Skeletal muscle tissue (tissue), 4 donors: ENCODE data around the gene CCNY. TPM values are rescaled to one million over a fixed set of nuclear protein-coding genes. Genes with fewer than 3 reads are reported as not detected.
A peak's percentile ranks its signal among the peaks of the same experiment; 100 is the strongest.

Experiments
- H3K27ac ChIP-seq: one replicate; pipeline ENCODE4 v1.7.0; 2013; ENCODE audit warnings: mild to moderate bottlenecking, low read depth, low read length, inconsistent platforms
- H3K27me3 ChIP-seq, 3 donors: one replicate each; pipeline ENCODE4 v1.7.0; 2013; ENCODE audit warnings: low read length in 3 of 3; ENCODE audit not compliant: control insufficient read depth in 3 of 3, insufficient read depth in 3 of 3
- H3K36me3 ChIP-seq, 3 donors: one replicate each; pipeline ENCODE4 v1.7.0; 2013; ENCODE audit warnings: low read length in 3 of 3; ENCODE audit not compliant: control insufficient read depth in 3 of 3, insufficient read depth in 3 of 3
- H3K4me1 ChIP-seq, 3 donors: one replicate each; pipeline ENCODE4 v1.7.0; 2013; ENCODE audit warnings: low read length in 3 of 3, mild to moderate bottlenecking in 3 of 3; ENCODE audit not compliant: control insufficient read depth in 3 of 3, insufficient read depth in 3 of 3
- H3K4me3 ChIP-seq, 3 donors: one replicate each; pipeline ENCODE4 v1.7.0; 2013; ENCODE audit warnings: low read length in 3 of 3
- H3K9ac ChIP-seq, 3 donors: one replicate each; pipeline ENCODE4 v1.7.0; 2013; ENCODE audit warnings: low read length in 3 of 3, mild to moderate bottlenecking in 3 of 3, moderate library complexity in 2 of 3, low read depth in 1 of 3
- H3K9me3 ChIP-seq, 3 donors: one replicate each; pipeline ENCODE4 v1.7.0; 2013; ENCODE audit warnings: low read length in 3 of 3; ENCODE audit not compliant: control insufficient read depth in 3 of 3
- total RNA-seq: library from RNA; depleted of rRNA; stranded (reverse); fragments of >200 nt; gene quantifications from one replicate; pipeline ENCODE4 v1.2.3, GENCODE V29; 2014
- donor health status: Osteomylitis.

The CCNY gene
- total RNA-seq, 1 donor from 2014 or later = 45.9 TPM

DNA sequence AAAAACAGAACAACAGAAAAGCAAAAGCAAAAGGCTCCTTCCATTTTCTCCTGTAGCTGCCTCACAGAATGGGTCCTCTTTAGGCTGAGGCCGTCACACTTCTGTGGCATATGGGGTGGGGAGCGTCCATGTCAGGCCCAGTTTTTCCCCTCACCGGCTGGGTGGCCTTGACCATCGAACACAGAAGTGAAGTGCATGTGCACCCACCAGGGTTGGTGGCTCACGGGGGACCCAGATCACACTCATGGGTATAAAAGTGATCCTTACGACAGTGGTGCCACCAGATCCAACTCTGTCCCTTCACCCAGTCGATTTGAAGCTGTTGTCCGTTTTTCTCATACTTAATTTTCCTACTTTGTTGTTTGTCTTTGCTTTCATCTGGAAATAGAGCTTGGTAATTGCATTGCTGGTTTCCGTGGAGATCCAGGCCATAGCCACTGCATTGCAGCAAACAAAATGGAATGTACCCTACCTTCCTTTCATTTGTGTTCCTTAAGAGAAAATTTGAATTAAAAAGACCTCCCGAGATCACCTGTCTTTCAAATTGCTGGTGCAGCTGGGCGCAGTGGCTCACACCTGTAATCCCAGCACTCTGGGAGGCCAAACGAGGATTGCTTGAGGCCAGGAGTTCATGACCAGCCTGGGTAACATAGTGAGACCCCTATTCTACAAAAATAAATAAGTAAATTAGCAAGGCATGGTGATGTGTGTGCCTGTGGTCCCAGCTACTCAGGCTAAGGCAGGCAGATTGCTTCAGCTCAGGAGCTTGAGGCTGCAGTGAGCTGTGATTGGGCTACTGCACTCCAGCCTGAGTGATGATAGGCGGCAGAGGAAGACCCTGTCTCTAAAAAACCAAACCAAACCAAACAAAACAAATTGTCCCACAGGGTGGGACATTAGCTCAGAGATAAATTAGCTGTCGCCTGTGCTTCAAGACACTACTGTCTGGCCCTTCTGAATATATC is 258.1 kb downstream of the CCNY start:
- no peaks in the 10 kb centered on the region for H3K27me3 ChIP-seq
- H3K36me3 ChIP-seq = no peaks in the 10 kb centered on the region
- no peaks in the 10 kb centered on the region for H3K4me1 ChIP-seq
- no peak overlapping the region for H3K27ac ChIP-seq
- peaks cover 0 to 2% (median 0%) of the 10 kb centered on the region in 3 donors for H3K9me3 ChIP-seq
- H3K9ac ChIP-seq = no peak overlapping the region
- H3K4me3 ChIP-seq = no peak overlapping the region

DNA sequence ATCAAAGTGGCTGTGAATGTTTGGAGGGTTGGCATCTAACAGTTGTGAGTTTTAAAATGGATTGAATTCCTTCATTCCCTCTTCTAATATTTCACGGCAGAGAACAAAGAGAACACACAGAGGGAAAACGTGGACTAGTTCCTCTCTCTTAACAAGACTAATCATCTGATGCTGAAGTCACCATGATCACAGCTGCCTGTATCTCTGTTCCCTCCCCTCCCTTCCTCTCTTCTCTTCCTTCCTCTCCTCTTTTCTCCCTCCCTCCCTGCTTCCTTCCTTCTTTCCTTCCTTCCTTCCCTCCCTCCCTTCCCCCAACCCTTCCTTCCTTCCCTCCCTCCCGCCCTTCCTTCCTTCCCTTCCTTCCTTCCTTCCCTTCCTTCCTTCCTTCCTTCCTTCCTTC is 258.8 kb downstream of the CCNY start:
- H3K9ac ChIP-seq = no peak overlapping the region
- H3K9me3 ChIP-seq = peaks cover 0 to 2% (median 0%) of the 10 kb centered on the region in 3 donors
- H3K27me3 ChIP-seq = peaks cover 0 to 3% (median 0%) of the 10 kb centered on the region in 3 donors
- H3K4me1 ChIP-seq = no peaks in the 10 kb centered on the region
- no peaks in the 10 kb centered on the region for H3K36me3 ChIP-seq
- H3K27ac ChIP-seq = no peak overlapping the region
- H3K4me3 ChIP-seq = no peak overlapping the region

DNA sequence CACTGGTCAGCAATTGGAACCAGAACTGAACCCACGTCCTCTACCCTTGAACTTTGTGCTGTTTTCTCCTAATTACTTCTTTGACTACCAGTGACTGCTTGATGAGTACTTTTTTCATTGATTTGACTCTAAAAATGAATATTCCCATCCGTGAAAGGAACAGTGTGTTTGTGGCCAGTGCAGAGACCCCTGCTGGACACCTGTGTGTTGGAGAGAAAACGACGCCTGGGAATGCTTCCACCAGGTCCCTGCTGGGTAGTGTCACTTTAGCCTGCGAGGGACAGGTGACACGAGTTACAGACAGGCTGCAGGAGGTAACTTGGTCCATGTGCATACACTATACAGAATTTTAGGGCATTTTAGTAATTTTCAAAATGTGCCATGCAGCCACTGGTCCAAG is 262.1 kb downstream of the CCNY start:
- Histone ChIP-seq H3K4me1 (no peaks in the 10 kb centered on the region), H3K4me3 (no peak overlapping the region), H3K27ac (no peak overlapping the region), H3K36me3 (no peaks in the 10 kb centered on the region), H3K9me3 (no peaks in the 10 kb centered on the region), H3K9ac (no peak overlapping the region), H3K27me3 (peaks cover 0 to 3% (median 0%) of the 10 kb centered on the region in 3 donors)

DNA sequence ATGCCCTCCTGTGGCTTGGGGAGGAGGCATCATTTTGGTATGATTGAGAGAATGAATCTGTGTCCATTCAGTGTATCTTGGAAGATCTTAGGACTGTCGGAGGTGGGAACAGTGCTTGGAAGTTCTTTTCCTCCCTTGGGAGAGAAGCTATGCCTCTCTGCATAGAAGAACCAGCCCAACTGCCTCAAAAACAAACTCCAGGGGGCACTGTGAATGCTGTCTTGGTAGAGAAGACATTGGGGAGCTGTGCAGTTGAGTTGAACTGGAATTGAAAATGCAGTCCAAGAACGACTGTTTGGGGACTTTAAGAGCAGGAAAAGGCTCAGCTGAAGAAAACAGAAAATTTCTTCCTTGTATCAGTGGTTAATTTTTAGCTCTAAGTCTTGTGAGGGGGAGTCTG is 263.9 kb downstream of the CCNY start:
- no peaks in the 10 kb centered on the region for H3K36me3 ChIP-seq
- H3K27ac ChIP-seq = no peak overlapping the region
- H3K27me3 ChIP-seq = peaks cover 4 to 12% (median 7%) of the 10 kb centered on the region in 3 donors
- H3K9ac ChIP-seq = no peak overlapping the region
- no peaks in the 10 kb centered on the region for H3K9me3 ChIP-seq
- H3K4me3 ChIP-seq = no peak overlapping the region
- H3K4me1 ChIP-seq = no peaks in the 10 kb centered on the region

DNA sequence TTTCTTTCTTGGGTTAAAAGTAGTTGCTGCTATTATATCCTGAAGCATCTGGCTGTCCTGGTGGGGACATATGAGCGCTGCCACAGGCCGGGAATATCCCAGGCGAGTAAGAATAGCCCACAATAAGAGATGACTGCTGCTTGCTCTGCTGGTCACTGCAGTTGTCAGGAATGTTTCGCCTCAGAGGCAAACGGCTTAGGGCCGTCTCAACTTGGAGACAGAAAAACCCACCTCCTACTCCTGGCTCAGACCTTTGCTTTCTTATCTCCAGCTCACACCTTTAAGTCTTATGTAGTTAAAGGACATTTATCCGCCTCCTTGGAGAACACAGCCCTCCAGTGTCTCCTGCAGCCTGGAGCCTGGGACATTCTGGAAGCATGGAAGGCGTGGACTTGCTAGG is 268.9 kb downstream of the CCNY start, which contains the start of gene GJD4:
Gene GJD4 (plus strand): TSS at position 151 of the 400 bp plus-strand sequence. CDS start 227 bp downstream, at position 378.
- H3K27ac ChIP-seq = no peak within 1 kb of the TSS
- H3K4me1 ChIP-seq = peaks cover 0 to 8% (median 4%) of the 10 kb centered on the region in 3 donors
- no peak within 1 kb of the TSS for H3K9ac ChIP-seq
- no peaks in the 10 kb centered on the region for H3K36me3 ChIP-seq
- H3K9me3 ChIP-seq = peaks cover 0 to 3% (median 0%) of the 10 kb centered on the region in 3 donors
- no peak within 1 kb of the TSS for H3K4me3 ChIP-seq
- peaks cover 25 to 34% (median 32%) of the 10 kb centered on the region in 3 donors for H3K27me3 ChIP-seq

DNA sequence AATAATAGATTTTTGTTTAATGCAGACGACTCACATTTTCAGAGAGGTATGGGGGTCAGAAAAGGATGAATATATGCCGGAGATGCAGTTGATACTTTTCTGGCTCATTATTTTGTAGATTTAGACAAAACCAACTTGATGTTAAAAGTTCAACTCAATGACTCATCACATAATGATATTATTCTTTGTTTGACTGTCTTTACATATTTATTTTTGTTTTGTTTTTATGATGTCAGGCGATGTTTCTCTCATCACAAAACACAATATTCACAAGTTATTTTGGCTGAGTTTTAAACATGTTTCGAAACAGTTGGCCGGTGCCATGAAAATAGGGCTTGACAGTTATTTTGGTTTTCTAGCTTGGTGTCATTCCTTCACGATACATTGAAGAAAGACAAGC is 270.1 kb downstream of the CCNY start:
- no peak overlapping the region for H3K9ac ChIP-seq
- peaks cover 0 to 3% (median 0%) of the 10 kb centered on the region in 3 donors for H3K9me3 ChIP-seq
- no peak overlapping the region for H3K4me3 ChIP-seq
- H3K4me1 ChIP-seq = peaks cover 0 to 8% (median 4%) of the 10 kb centered on the region in 3 donors
- no peak overlapping the region for H3K27ac ChIP-seq
- H3K27me3 ChIP-seq = peaks cover 29 to 36% (median 34%) of the 10 kb centered on the region in 3 donors
- H3K36me3 ChIP-seq = no peaks in the 10 kb centered on the region

DNA sequence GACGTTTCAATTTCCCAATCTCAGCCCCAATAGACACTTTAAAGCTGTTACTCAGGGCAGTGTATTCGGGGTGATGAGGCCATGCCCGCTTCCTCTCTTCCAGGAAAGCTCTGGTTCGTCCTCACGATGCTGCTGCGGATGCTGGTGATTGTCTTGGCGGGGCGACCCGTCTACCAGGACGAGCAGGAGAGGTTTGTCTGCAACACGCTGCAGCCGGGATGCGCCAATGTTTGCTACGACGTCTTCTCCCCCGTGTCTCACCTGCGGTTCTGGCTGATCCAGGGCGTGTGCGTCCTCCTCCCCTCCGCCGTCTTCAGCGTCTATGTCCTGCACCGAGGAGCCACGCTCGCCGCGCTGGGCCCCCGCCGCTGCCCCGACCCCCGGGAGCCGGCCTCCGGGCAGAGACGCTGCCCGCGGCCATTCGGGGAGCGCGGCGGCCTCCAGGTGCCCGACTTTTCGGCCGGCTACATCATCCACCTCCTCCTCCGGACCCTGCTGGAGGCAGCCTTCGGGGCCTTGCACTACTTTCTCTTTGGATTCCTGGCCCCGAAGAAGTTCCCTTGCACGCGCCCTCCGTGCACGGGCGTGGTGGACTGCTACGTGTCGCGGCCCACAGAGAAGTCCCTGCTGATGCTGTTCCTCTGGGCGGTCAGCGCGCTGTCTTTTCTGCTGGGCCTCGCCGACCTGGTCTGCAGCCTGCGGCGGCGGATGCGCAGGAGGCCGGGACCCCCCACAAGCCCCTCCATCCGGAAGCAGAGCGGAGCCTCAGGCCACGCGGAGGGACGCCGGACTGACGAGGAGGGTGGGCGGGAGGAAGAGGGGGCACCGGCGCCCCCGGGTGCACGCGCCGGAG is 271.4 kb downstream of the CCNY start:
- peak overlapping the region in 2 of 3 donors; percentile 56 to 59 for H3K4me3 ChIP-seq
- peaks cover 31 to 42% (median 41%) of the 10 kb centered on the region in 3 donors for H3K27me3 ChIP-seq
- no peaks in the 10 kb centered on the region for H3K36me3 ChIP-seq
- H3K9ac ChIP-seq = no peak overlapping the region
- H3K4me1 ChIP-seq = peaks cover 0 to 8% (median 4%) of the 10 kb centered on the region in 3 donors
- no peak overlapping the region for H3K27ac ChIP-seq
- H3K9me3 ChIP-seq = peaks cover 0 to 3% (median 0%) of the 10 kb centered on the region in 3 donors

DNA sequence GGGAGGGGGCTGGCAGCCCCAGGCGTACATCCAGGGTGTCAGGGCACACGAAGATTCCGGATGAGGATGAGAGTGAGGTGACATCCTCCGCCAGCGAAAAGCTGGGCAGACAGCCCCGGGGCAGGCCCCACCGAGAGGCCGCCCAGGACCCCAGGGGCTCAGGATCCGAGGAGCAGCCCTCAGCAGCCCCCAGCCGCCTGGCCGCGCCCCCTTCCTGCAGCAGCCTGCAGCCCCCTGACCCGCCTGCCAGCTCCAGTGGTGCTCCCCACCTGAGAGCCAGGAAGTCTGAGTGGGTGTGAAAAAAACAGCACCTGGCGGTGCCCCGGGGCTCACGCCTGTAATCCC is 272.0 kb downstream of the CCNY start:
- Histone ChIP-seq H3K27ac (no peak overlapping the region), H3K4me3 (peak overlapping the region in 1 of 3 donors; percentile 56), H3K36me3 (no peaks in the 10 kb centered on the region), H3K9me3 (peaks cover 0 to 3% (median 0%) of the 10 kb centered on the region in 3 donors), H3K27me3 (peaks cover 33 to 42% (median 41%) of the 10 kb centered on the region in 3 donors), H3K9ac (no peak overlapping the region), H3K4me1 (peaks cover 0 to 8% (median 4%) of the 10 kb centered on the region in 3 donors)

DNA sequence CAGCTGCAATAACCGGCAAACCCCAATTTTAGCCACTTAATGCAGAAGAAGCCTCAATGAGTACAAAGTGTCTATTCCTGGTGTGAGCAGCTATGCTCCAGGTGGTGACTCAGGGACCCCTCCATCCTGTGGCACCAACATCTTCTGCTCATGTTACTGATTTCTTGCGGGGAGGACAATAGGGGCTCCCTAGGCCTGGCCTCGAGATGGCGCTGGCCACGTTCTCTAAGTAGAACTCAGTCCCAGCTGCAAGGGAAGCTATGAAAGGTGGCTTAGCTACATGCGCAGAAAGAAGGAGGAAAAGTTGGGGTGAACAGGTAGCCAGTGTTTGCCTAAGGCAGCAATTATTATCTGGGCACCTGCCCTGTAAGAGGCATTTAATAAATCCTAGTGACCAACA is 275.4 kb downstream of the CCNY start:
- Histone ChIP-seq H3K36me3 (no peaks in the 10 kb centered on the region), H3K27ac (no peak overlapping the region), H3K4me3 (no peak overlapping the region), H3K27me3 (peaks cover 29 to 34% (median 31%) of the 10 kb centered on the region in 3 donors), H3K9me3 (peaks cover 0 to 3% (median 0%) of the 10 kb centered on the region in 3 donors), H3K9ac (no peak overlapping the region), H3K4me1 (peaks cover 0 to 8% (median 4%) of the 10 kb centered on the region in 3 donors)
